WI38 (cell line): Measurements from ENCODE around the gene ATXN7.

ENCODE experiments used
- H3K4me3 ChIP-seq: 2 replicates; pipeline ENCODE4 v1.5.1; 2011; ENCODE audit warnings: low read depth, mild to moderate bottlenecking, control low read depth, low read length
- CTCF ChIP-seq: IDR thresholded peaks from 2 replicates; pipeline ENCODE4 v1.5.1; 2012; ENCODE audit warnings: low read depth, mild to moderate bottlenecking, control low read depth, low read length

ATXN7 gene

GRCh38 chr3:63874769-63875168 is 11.1 kb downstream of the ATXN7 start:
- no peak overlapping the region for H3K4me3 ChIP-seq
- no peak for TF ChIP-seq CTCF

GRCh38 chr3:63875510-63875909 is 11.8 kb downstream of the ATXN7 start:
- H3K4me3 ChIP-seq: no peak overlapping the region
- TF ChIP-seq CTCF: no peak

- H3K4me3 ChIP-seq: no peak overlapping the region
- no peak for TF ChIP-seq CTCF
Measured at GRCh38 chr3:63876260-63876659, 12.6 kb downstream of the ATXN7 start.

- TF ChIP-seq CTCF: no peak
- no peak overlapping the region for H3K4me3 ChIP-seq
Measured at GRCh38 chr3:63877737-63878393, 14.2 kb downstream of the ATXN7 start.

- no peak for TF ChIP-seq CTCF
- H3K4me3 ChIP-seq: no peak overlapping the region
Measured at GRCh38 chr3:63878394-63879060, 14.9 kb downstream of the ATXN7 start.

- no peak overlapping the region for H3K4me3 ChIP-seq
- no peak for TF ChIP-seq CTCF
Measured at GRCh38 chr3:63880653-63881052, 17.0 kb downstream of the ATXN7 start.

GRCh38 chr3:63886858-63887257 is 23.2 kb downstream of the ATXN7 start:
- no peak overlapping the region for H3K4me3 ChIP-seq
- TF ChIP-seq CTCF: no peak
